ENCODE measurements around the gene MVB12B.

GRCh38 chr9:126283799-126284465 is 42.7 kb upstream of the MVB12B start:
- TF ChIP-seq CTCF (IDR thresholded peaks at IDR 0.05) (no peak), SIN3A (IDR thresholded peaks at IDR 0.05; ENCODE audit: borderline replicate concordance, insufficient read depth, low read depth, low read length) (no peak)
